CD4-positive, alpha-beta T cell treated with Interferon alpha-2 for 1 hour (primary cell): ENCODE results near the gene SPSB1.

Experiments used
- DNase-seq, 2 donors: peaks; one replicate each; pipeline ENCODE4 v3.0.0-alpha.2; 2020 to 2022

SPSB1 gene

DNA sequence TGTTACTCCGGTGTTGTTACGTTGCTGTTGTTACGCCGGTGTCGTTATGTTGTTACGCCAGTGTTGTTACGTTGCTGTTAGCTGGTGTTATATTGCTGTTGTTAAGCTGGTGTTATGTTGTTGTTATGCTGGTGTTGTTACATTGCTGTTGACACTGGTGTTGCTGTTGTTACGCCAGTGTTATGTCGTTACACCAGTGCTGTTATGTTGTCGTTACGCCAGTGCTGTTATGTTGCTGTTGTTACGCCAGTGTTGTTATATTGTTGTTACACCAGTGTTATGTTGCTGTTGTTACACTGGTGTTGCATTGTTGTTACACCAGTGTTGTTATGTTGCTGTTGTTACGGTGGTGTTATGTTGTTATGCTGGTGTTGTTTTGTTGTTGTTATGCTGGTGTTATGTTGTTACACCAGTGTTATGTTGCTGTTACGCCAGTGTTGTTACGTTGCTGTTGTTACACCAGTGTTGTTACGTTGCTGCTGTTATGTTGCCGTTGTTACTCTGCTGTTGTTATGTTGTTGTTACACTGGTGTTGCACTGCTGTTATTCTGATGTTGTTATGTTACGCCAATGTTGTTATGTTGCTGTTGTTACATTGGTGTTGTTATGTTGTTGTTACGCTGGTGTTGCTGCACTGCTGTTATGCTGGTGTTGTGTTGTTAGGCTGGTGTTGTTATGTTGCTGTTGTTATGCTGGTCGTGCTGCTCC, 32.5 kb upstream of the SPSB1 start:
- no peak for DNase-seq

DNA sequence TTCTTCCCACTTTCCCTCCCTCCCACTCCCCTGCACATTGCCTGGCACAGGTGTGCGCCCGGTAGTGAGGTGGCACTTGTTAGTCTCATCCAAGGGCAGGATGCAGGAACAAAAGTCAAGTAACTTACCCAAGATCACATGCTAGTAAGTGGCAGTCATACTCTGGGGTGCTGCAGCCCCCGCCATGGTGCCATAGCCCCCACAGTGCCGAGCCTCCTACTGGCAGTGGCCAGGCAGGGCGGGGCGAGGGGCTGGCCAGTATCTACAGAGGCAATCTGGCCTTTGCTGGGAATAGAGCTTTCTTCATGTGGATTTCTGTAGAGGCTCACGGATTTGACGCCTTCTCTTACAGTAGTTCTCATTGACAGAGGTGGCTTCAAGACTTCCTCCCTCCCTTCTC, 31.2 kb upstream of the SPSB1 start:
- no peak for DNase-seq

DNA sequence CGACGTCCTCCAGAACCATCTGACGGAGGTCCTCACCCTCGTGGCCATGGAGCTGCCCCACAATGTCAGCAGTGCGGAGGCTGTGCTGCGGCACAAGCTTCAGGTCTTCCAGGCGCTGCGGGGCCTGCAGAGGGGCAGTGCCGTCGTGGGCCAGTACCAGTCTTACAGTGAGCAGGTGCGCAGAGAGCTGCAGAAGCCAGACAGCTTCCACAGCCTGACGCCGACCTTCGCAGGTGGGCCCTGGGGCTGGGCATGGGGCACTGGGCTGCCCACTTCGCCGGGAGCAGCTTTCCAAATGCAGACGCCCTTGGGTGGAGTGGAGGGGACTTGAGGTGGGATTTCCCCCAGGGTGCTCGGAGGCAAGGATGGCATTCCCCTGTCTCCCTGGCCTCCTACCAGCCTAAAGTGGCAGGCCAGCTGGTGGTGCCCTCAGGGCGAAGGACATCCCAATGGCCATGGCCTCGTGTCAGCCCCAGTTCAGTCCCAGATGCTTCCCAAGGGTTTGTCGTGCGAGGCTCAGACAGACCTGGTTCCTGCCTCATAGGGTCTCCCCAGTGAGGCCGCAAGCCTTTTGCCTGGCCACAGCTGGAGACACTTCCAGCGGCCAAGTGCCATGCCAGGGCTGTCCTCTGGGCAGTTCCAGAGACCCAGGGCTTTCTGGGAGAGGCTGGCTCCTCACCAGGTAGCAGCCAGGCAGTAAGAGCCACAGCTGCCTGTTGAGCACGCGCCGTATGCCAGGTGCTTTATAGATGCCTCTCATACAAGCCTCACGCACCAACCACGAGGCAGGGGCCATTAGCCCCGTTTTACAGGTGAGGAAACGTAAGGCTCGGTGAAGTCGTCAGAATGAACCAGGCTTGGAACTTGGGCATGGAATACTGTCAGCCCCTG, 30.4 kb upstream of the SPSB1 start:
- no peak for DNase-seq

DNA sequence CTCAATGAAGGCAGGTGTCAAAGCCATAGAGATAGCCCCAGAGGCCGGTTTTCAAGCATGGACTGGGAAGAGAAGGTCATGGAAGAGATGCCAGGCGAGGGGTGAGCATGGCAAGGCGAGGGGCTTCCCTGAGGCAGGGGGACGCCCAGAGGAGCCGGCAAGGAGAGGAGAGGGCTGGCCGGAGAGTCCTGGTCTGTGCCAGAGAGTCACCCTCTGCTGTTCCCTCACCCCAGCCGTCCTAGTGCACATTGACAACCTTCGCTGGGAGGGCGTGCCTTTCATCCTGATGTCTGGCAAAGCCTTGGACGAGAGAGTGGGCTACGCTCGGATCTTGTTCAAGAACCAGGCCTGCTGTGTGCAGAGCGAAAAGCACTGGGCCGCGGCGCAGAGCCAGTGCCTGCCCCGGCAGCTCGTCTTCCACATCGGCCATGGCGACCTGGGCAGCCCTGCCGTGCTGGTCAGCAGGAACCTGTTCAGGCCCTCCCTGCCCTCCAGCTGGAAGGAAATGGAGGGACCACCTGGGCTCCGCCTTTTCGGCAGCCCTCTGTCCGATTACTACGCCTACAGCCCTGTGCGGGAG, 29.3 kb upstream of the SPSB1 start:
- DNase-seq: no peak

DNA sequence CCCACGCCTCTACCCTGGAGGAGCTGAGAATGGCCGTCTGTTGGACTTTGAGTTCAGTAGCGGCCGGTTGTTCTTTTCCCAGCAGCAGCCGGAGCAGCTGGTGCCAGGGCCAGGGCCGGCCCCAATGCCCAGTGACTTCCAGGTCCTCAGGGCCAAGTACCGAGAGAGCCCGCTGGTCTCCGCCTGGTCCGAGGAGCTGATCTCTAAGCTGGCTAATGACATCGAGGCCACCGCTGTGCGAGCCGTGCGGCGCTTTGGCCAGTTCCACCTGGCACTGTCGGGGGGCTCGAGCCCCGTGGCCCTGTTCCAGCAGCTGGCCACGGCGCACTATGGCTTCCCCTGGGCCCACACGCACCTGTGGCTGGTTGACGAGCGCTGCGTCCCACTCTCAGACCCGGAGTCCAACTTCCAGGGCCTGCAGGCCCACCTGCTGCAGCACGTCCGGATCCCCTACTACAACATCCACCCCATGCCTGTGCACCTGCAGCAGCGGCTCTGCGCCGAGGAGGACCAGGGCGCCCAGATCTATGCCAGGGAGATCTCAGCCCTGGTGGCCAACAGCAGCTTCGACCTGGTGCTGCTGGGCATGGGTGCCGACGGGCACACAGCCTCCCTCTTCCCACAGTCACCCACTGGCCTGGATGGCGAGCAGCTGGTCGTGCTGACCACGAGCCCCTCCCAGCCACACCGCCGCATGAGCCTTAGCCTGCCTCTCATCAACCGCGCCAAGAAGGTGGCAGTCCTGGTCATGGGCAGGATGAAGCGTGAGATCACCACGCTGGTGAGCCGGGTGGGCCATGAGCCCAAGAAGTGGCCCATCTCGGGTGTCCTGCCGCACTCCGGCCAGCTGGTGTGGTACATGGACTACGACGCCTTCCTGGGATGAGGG, 28.5 kb upstream of the SPSB1 start:
- DNase-seq: no peak

DNA sequence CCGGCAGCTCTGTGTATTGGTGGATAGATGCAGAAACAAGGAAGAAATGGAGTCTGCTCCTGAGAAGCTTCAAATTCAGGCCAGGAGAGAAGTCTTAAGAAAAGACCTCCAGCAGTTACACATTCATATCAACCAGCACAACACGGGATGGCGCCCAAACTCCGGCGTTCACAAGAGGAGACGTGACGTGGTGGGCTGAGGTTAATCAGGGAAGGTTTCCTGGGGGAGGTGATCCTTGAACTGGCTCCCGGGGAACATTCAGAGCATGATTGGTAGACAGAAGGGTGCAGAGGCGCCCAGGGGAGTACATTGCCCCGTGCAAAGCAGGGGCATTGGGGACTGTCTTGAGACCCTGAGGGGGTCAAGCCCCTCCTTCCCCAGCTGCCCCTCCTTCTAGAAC, 27.7 kb upstream of the SPSB1 start:
- DNase-seq: no peak

DNA sequence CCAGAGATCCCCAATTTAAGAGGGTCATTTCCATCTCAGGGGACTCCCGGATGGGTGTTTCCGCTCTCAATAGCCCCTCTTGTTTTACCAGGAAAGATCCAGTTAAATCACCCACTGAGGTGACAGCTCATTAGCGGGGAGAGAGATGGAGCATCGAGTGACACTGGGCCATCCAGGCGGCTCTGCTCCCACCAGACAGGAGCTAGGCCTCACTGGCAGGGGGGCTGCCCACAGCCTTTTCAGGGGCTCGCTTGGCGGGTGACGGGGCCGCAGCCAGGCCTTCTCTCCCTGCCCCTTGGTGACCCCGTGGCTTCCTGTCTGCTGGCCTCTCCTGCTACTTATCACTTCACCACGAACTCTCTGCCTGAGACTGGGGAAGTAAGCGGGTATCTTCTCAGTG, 26.7 kb upstream of the SPSB1 start:
- DNase-seq: no peak

DNA sequence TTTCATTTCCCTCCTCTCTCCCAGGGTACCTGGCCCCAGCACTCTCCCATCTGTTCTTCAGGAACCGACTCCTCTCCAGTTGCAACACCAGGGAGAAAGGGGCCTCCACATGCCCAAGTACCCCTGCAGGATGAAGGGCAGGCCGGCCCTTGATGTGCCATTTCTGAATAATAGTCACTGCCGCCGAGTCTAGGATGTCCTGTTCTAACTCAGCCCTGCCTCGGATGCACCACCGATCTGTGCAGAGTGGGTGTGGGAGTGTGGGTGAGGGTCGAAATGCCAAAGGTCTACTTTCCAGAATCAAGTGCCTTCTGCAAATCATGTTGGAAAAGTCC, 25.4 kb upstream of the SPSB1 start:
- DNase-seq: no peak

DNA sequence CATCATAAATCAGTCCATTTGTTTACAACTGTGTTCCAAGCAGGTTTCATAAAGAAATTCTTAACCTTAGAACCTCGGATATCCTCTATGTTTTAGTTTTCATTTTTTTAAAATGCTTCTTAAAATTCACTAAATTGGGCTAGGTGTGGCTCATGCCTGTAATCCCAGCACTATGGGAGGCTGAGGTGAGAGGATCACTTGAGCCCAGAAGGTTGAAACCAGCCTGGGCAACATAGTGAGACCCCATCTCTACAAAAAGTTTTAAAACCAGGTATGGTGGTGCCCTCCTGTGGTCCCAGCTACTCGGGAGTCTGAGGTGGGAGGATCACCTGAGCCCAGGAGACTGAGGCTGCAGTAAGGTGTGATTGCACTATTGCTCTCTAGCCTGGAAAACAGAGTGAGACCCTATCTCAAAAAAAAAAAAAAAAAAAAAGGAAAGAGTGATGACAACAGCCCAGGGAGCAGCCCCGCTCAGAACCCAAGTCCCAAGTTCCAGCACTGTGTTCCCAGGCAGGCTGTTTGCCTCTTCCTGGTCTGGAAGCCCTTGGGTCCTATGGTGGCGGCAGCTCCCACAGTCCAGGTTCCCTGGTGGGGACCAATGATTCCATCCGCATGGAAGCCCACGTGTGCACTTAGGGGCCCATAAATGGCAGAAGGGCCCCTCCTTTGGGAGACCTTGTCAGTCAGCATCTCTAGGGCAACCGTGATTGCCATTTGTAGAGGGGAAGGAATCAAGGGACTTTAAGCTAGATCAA, 24.7 kb upstream of the SPSB1 start:
- DNase-seq: no peak

DNA sequence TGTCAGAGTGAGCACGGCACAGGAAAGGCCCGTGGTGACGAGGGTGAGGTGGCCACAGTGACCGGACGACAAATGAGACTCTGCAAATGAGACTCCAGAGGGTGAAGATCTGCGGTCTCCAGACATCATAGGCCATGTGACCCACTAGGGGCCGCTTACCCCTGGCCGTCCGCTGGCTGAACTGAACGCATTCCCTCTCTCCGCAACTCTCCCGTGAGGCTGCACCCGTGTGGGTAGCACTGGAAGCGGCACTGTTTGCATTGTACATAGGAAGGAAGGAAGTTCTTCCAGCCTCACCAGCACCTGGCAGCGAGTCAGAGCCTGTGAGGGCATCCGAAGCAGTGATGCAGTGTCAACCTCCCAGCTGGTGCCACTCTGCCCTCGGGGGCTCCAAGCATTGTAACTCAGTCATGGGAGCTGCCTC, 23.6 kb upstream of the SPSB1 start:
- DNase-seq: no peak

DNA sequence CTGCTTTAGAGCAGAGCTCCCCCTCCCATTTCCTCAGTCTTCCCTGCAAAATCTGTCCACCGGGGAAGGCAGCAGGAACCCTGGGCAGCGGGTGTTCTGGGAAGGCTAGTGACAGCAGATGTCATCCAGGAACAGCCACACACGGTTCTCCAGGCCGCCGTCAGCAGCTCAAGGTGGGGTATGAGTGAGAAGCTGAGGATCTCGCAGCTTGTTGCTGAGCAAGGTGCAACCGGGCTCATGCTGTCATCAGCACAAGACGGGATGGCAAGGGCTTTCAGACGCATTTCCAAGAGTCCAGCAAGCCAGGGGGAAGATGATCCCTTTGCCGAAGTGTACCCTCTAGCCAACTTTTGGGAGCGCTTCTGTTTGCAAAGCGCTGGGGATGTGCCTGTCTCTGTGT, 23.0 kb upstream of the SPSB1 start:
- DNase-seq: no peak

DNA sequence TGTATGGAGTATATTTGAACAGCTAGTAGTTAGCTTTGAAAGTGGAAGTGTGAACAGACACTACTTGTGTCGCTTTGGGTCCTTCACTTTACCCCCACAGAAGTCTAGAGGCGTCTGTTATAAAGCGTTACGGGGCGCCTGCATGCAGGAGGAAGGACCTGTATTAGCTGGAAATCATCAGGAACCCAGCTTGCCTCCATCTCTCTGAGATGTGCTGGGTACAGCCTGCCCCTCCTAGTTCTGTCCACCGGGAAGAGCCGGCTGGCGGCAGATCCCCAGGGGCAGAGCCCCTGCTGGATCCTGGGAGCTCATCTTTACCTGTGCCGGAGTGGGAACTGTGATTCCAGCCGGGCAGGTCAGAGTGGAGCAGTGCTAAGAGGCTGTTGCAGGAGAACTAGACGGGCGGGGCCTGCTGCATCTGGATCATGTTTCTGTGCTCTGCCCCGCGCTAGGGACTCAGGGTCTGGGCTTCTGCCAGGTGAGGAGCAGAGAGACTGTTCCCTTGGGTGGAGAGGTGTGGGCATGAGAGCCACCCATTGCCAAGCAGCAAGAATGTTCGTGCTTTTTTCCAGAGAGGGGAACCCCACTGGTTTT, 22.3 kb upstream of the SPSB1 start:
- DNase-seq: no peak

DNA sequence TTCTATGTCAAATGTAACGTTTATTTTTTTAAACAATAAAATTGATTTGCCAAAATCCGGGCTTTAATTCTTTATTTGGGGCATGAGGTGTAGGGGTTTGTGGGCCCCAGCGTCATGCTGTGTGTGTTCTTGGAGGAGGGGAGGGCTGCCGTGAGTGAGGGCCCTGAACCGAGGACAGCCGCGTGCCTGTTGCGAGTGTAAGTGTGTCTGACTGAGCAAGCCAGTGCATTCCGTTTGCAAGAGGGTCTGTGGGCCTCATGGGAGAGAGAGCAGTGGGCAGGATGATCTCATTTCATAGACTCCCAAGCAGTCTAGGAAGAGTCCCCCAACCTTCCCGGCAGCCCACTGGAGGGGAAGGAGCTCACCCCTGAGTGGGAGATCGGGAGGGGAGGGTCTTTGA, 21.4 kb upstream of the SPSB1 start:
- no peak for DNase-seq

DNA sequence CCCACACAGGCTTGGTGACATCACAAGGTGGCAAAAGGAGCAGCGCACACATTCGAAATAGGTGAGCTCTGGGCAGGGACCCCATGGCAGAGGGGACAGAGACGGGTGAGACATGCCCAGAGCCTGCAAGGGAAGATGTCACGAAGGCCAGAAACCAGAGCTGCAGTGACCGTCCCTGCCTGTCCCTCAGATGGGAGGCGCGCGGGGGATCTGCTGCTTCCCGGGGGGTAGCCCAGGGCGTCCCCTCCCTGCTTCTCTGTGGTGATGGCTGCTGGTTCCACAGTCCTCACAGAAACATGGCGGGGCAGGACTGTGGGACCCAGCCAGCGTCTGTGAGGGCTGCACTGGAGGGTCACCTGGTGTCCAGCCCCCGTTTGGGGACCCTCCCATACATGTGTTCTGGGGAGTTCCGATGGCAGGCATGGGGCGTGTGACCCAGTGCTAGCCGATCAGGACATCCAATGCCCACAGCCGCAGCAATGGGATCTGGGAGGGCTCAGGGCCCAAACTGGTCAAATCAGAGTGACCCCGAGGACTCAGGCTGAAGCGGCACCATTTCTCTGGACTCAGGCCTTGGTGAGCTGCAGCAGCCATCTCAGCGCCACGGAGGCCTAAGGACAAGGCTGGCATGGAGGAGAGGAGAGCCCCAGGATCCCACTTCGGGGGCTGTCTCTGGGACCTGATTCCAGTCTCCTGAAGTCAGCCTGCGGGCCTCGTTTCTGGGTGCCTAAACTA, 20.7 kb upstream of the SPSB1 start:
- DNase-seq: no peak

DNA sequence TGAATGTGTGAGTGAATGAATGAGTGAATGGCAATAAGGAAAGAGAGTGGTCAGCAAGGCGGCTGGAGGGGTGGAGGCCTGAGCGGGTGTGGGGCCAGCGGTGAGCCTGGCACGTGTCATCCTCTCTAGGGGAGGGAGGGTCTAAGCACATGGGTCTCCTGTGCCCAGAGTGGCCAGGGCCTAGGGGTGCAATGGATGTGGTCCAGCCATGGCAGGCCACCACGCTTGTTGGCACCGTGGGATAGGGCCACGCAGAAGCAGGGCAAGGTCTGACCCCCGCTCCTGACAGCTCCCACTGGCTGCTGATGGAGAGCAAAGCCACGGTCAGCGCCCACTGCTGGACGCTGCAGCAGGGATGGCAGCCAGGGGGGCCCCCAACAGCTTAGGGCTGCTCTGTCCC, 19.5 kb upstream of the SPSB1 start:
- DNase-seq: no peak

DNA sequence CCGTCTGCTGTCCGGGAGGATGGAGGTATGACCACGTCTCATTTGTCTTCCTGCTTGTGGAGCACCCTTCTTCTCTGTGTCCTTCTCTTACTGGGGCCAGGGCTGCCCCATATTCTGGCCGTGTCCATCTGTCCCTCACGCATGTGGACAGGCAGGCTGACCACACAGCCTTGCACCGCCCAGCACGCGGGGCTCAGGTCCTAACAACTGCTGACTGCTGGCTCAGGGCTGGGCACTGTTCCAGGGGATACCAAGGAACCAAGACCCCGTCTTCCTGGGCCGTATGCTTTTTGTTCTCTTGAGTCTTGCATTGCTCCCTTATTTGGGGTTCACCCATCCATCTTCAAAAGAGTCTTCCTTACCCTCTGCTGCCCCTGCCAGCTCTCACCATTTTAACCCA, 17.5 kb upstream of the SPSB1 start:
- no peak for DNase-seq

DNA sequence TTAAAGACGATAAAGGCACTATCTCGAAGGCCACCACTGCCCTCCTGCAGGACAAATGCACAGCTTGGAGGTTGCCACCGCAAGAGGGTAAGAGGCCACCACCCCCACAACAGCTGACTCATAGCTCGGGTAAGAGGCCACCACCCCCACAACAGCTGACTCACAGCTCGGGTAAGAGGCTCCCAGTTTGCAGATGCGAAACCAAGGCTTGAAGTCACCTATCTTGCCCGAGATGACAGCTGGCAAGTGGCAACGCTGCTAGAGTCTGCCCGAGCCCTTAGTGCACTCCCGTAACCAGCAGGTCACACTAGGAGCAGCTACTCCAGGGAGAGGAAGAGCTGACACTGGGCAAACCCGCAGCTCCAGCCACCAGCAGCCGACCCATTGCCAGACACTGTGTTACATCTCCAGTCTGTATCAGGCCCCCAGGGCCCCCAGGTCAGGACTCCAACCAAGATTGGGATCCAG, 17.1 kb upstream of the SPSB1 start:
- DNase-seq: peak; percentile 39 to 72

DNA sequence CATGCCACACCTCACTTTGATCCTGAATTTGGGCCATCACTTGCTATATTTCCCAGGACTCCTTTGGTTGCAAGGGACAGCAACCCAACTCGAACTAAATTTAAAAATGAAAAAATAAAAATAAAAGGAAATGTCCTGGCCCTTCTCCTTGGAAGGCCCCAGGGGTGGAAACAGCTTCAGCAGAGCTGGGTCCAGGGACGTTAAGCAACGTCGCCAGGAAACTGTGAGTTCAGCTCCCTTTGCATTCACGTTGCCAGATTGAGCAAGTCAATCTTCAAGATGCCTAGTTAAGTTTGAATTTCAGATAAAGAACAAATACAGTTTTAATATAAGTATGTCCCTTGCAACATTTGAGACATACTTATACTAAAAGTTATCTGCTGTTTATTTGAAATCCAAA, 14.6 kb upstream of the SPSB1 start:
- no peak for DNase-seq

DNA sequence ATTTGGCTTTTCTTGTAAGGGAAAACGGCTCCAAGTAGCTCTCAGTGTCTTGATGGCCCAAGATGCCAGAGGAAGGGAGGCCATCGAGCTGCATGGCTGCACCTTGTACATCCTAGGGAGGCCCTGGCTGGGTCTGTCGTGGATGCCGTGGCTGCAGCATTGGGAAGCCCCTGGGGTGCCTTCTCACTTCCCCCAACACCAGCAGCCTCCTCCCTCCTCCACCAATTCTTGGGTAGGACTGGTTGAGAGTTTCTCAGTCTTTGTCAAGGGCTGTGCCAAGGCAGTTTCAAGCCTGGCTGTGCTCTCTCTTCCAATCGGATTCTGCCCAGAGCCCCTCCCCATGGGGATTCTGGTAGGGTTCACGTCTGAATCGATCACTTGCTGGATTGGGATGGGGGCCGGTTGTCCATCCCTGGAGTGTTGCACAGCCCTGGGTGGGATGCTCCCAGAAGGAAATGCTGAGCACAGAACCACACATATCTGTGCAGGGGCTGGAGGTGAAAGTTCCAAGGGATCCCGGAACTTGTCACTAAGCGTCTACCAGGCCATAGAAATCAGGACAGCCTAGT, 14.0 kb upstream of the SPSB1 start:
- DNase-seq: no peak

DNA sequence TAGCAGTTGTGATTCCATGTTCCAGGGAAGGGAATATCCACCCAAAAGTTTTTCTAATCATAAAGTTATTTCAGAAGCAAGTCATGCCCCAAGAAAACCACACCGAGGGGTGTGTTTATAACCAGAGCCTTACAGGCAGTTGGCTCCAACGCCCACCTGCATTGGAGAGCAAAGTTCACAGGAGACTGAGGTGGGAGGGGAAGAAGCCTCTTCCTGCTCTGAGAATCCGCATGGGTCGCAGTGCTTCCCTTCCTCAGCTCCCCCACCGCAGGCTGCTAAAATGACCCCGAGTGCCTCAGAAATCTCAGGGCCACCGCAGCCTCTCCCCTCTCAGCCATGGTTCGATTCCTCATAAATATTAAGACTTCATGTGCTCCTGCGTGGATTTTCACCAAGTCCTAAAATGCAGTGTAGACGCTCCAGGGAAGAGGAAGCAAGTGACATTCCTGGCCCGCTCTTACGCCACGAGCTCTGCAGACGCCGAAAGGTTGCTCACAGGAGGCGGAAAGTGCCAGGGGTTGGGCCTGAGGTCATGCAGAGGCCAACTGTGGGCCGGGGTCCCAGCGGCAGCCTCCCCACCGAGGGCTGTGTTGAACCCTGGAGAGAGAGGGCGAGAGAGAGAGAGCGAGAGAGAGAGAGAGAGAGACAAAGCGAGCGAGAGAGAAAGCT, 13.4 kb upstream of the SPSB1 start:
- no peak for DNase-seq
